Measurements from ENCODE around the gene HSPB2.
"Not testable (repeated sequence)": the region's sequence is repeated elsewhere in the genome, so short reads cannot be mapped to it uniquely, and the experiment has no call there.

Gene HSPB2, protein sequence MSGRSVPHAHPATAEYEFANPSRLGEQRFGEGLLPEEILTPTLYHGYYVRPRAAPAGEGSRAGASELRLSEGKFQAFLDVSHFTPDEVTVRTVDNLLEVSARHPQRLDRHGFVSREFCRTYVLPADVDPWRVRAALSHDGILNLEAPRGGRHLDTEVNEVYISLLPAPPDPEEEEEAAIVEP

DNA sequence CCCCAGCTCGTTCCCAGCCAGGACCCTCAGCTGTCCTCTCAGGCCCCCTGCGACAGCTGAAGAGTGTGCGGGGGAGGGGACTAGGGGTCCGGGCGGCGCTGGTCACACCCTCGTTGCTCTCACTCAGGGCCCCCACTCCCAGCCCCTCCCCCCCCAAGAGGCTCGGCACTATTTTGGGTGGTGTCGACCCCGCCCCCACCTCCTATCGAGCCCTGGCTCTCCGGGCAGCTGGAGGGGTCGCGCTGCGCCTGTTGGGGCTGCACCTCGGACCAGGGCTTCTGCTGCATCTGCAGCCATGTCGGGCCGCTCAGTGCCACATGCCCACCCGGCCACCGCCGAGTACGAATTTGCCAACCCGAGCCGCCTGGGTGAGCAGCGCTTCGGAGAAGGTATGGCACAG lies at the start of gene HSPB2:
TSS of gene HSPB2 (plus strand) at position 200 of the 400 bp plus-strand sequence. CDS start at position 296, 96 bp downstream.
- no peak for DNase-seq

DNA sequence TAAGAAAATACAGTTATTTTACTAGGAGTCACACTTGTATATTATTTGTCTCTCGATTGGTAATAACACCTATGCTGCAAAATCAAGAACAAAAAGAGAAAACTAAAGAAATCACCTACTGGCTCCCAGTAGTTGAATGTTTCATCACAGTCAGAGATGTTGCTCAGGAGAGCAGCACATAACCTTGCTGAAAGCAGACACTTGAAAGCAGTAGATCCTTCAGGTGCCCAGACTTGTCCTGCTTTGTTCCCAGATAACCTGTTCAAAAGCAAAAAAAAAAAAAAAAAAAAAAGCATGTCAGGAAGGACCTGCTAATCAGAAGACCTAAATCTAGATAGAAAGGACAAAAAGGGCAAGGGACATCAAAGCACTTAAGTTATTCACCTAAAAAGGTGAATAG lies 42.4 kb upstream of the HSPB2 start:
- no peak for DNase-seq

DNA sequence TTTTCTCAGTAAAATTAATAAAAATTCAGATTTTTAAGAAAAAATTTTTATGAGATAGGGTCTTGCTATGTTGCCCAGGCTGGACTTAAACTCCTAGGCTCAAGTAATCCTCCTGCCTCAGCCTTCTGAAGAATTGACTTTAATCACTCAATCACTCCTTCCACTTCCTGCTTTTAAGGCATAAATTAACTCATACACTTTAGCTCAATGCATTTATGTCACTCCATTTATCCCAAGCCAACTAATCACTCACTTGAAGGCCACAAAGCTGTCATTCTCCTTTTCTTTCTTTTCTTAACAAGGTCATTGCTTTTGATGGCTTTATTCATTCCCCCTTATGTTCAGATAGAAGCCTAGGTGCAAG lies 42.0 kb upstream of the HSPB2 start:
- no peak for DNase-seq

DNA sequence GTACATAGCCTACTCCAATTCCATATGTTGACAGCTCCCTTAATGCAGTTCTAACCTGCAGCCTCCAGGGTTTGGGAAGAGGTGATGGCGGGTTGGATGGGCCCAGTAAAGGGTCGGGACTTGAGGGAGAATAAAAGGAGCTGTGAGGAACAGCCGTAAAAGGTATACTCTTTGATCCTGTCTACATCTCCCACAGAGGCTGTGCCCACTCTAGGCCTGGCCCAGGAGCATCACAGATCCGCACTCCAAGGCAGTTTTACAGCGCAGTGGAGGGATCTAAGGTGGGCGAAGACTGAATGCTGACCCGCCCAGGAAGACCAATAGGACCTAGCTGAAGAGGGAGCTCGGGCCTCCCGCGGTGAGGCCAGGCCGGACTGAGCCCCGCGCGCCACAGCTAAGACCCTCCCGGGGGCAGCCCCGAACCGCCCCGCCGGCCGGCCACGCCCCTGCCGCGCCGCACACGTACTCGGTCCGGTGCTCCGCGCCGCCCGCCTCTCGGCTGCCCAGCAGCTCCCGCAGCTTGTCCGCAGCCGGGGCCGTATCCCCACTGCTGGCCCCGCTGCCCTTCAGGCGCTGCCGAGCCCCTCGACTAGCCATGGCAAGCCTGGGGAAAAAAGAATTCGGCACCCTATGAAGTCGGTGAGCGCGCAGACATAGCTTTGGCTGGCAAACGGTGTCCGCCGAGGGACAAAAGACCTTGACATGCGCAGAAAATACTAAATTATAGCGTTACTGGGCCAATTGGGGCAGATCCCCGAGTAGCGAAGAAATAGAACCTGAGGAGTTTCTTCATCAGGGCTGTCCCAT lies 41.4 kb upstream of the HSPB2 start, which contains the start of gene ALG9:
TSS of gene ALG9 (minus strand) at position 696 of the 807 bp plus-strand sequence. CDS start at position 597, 99 bp downstream.
- DNase-seq: no peak

DNA sequence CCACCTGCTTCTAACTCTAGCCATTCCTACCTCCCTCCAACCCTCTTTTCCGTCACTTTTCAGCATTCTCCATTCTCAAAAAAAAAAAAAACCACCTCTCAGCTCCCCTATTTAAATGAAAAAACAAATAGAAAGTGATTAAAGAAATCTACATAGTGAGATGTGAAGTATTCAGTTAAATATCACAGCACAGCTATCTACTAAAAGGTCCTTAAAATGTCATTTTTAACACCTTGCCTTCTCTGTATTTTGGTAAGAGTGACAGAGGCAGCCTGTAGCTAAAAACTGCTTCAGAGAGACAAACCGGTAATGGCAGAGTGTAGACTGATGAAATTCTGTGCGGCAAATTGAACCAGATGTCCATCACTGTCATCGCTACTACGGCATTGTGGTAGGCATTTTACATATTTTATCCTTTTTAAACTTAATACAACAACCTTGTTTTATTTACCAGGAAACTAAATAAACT lies 40.8 kb upstream of the HSPB2 start:
- DNase-seq: no peak

DNA sequence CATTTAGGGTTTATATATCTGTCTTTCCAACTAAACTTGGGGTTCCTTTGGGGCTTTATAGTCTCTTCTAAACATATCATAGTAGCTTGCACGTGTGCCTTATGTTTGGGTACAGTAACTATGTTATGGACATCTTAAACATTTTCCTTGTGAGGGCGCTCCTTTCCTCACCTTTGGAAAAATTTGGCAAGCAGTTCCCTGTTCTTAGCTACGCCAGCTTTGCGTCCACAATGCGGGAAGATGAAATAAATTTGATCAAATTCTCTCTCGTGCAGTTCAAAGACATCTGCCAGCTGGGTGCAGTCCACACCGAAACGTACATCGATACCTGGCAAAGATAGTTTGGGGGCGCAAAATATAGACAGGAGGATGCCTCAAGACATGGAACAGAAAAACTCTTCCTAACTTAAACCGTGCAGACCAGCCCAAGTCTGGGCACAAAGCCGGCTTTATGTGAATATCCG lies 34.1 kb upstream of the HSPB2 start:
- no peak for DNase-seq

DNA sequence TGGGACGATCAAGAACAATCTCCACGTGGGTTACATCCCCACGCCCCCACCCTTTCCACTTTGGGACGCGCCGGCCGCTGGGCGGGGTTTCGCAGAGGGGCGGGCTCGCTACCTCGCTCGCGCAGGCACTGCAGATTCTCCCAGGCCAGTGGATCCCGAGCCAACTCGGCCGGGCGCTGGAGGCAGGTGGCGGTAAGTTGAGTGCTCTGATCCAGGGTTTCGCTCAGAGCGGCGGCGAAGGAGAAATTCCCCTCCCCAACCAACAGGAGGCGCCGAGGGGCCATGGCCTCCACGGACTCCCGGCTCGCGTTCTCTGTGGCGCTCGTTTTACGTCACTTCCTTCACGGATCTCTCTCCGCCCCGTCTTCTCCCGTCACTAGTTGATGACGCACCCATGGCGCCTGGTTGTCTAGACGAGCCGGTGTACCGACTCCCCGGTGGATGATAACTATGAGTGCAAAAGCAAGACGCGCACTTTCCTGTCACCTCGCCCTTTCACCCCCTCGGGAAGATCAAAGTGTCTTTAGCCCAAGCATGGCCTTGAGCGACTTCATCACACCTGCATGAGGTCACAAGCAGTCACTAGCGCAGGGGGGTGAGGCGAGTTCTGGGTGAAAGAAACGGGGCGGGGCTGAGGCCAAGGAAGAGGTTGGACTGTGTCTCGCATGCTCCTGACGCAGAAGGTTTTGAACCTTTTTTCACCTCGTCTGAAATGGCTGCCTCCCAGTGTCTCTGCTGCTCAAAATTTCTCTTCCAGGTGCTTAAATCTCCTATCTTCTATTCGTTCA lies 33.5 kb upstream of the HSPB2 start, which contains the start of the genes CFAP68 and FDXACB1:
TSS of gene CFAP68 (plus strand) at position 693 of the 788 bp plus-strand sequence. CDS start at position 713, 20 bp downstream.
TSS of gene FDXACB1 (minus strand) at position 317 of the 788 bp plus-strand sequence. CDS start at position 284, 33 bp downstream.
- peak; percentile 88 for DNase-seq

DNA sequence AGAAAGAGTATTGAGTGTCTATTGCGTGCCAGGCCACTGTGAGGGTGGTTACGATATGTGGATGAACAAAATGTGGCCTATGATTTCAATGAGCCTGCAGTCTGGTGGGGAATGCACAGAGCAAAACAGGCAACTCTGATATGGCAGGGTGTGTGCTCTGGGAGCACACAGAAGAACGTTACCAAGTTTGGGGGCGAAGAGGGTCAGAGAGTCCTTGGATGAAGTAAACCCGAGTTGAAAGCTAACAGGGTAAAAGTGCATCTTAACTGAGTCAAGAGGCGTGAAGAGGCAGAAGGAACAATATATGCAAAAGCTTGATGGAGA lies 32.9 kb upstream of the HSPB2 start:
- DNase-seq: no peak

DNA sequence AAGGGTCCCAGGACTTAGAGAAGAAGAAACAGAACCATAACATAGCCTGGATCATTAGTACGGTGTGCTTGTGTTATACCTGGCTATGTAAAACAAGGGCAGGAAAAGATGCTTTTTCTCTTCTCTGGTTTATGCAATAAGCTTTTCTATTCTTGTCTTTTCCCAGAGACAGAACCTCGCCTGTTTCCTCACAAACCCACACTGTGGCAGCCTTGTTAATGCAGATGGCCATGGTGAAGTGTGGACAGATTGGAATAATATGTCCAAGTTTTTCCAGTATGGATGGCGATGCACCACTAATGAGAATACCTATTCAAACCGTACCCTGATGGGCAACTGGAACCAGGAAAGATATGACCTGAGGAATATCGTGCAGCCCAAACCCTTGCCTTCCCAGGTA lies 30.3 kb upstream of the HSPB2 start:
- no peak for DNase-seq

DNA sequence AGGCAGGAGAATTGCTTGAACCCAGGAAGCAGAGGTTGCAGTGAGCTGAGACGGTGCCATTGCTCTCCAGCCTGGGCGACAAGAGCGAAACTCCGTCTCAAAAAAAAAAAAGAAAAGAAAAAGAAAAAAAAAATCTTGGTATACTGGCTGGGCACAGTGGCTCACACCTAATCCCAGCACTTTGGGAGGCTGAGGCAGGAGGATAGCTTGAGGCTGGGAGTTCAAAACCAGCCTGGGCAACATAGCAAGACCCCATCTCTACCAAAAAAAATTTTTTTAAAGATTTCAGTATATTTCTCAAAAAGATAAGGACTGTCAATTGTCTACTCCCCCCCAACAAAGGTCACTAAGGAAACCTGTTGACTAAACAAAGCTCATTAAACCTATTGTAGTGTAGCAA lies 27.5 kb upstream of the HSPB2 start:
- not testable (repeated sequence) for DNase-seq

DNA sequence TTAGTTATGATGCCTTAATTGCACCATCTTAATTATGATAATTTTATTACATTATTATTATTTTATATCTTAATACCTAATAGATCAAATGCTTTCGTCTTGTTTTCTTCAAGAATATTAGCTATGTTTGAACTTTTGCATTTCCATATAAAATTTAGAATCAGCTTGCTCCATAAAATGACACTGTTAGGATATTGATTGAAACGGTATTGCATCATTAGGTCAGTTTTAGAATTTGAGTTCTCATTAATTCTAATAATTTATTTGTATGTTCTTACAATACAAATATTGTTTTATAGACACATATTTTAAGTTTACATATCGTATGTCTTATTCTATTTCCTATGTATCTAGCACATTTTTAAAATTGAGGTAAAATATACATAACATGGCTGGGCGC lies 26.5 kb upstream of the HSPB2 start:
- DNase-seq: no peak

DNA sequence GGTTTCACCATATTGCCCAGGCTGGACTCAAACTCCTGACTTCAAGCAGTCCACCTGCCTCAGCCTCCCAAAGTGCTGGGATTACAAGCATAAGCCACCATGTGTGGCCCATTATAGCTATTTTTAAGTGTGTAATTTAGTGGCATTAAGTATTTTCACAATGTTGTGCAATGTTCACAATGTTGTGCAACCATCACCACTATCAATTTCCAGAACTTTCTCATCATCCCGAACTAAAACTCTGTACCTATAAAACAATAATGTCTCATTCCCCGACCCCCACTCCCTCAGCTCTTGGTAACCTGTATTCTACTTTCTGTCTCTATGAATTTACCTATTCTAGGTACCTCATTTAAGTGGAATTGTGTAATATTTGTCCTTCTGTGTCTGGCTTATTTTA lies 25.7 kb upstream of the HSPB2 start:
- no peak for DNase-seq

DNA sequence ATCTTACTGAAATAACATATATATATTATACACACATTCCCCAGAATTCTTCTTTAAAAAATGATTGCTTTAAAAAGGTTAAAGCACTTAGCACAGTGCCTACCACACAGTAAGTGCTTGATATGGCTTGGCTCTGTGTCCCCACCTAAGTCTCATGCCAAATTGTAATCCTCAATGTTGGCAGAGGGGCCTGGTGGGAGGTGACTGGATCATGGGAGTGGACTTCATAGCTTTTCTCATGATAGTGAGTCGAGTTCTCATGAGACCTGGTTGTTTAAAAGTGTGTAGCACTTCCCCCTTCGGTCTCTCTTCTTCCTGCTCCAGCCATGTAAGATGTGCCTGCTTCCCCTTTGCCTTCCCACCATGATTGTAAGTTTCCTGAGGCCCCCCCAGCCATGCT lies 7.1 kb upstream of the HSPB2 start:
- DNase-seq: no peak

DNA sequence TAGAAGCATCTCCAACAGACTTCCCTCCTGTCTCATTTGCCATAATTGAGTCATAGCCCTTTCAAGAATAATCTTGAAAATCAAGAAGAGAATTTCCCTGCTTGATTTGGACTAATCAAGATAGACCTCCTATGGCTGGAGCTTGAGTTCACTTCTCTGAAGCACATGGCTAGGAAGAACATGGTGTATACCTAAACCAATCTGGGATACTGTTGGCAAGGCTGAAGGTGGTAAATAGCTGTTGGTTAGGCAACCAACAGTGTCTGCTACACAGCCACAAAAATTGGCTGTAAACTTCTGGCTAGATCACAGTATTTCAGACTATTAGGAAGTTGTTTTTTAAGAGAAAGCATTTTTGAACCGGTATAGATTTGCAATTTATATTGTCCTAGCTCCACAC lies 5.9 kb upstream of the HSPB2 start:
- DNase-seq: no peak

DNA sequence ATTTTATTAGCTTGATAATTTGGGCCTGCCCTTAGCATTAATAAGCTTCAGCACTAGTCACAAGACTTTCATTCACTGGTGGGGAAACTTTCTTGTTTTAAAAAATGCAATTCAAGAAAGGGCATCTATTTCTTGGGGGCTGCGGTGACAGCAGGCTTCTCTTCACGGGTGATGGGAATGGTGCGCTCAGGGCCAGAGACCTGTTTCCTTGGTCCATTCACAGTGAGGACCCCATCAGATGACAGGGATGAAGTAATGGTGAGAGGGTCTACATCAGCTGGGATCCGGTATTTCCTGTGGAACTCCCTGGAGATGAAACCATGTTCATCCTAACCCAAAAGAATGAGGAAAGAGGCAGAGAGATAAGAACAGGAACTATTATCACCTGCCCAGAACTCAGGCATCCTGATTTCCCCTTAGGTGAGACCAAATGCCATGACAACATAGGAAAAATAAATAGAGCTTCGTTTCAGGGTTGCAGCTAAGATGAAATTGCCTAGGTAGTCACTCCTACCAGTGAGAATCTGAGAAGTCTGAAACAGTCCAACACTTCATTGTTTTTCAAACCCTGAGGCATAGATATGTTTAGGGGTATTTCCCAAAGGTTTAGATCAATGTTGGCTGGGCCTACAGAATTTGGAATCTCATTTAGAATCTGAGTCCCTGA lies 3.8 kb upstream of the HSPB2 start:
- no peak for DNase-seq

DNA sequence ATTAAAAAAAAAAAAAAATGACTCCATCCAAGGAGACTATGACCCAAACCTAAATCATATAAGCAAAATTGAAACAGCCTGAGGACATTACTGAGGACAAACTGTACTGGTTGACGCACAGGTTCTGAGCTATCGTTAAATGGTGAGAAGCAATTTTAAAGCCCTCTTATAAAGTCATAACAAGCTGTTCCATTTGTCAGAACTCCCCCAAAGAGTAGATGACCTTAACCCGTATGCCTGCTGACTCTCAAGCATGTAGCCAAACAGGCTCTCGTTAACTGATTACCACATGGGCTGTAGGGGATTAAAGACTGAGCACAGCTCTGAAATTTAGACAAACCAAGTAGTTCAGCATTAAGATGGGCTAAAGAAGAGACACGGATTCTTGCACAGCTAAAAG lies 3.2 kb upstream of the HSPB2 start:
- no peak for DNase-seq

DNA sequence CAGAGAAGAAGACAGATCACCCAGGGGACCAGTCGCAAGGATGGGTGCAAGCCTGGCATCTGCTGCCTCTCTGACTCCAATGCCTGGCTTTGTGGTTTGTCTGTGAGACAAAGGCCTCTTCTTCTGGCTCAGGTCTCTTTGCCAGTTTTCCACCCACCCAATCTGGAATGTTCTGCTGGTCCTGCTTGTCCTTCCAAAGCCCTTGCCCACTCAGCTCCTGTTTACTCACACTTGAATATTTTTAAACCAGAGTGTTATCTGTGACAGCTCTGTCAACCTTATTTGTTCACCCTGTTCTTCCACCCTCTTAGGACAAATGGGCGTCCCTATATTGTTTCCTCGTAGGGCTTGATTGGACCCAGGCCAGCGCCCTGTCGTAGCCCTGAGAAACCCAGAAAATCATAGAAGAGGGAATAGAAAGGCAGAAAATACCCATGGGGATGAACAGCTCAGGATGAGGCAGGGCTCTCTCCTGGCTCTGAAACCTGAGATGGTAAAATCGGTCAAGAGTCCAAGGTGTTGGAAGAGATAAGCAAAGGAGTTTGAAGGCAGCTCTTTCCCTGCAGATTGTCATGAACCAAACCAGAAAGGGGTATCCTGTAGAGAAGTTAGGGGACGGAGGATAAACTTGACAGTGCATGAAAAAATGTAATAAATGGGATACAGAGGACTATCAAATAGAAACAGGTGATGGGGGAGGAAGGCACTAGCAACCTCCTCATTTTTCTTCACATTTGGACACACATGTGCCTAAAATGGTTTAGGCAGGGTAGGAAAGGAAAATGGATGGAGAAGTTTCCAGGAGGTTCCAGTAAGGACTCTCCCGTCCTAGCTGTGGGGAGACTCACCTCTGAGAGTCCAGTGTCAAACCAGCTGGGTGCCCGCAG lies 1.6 kb upstream of the HSPB2 start:
- DNase-seq: no peak

DNA sequence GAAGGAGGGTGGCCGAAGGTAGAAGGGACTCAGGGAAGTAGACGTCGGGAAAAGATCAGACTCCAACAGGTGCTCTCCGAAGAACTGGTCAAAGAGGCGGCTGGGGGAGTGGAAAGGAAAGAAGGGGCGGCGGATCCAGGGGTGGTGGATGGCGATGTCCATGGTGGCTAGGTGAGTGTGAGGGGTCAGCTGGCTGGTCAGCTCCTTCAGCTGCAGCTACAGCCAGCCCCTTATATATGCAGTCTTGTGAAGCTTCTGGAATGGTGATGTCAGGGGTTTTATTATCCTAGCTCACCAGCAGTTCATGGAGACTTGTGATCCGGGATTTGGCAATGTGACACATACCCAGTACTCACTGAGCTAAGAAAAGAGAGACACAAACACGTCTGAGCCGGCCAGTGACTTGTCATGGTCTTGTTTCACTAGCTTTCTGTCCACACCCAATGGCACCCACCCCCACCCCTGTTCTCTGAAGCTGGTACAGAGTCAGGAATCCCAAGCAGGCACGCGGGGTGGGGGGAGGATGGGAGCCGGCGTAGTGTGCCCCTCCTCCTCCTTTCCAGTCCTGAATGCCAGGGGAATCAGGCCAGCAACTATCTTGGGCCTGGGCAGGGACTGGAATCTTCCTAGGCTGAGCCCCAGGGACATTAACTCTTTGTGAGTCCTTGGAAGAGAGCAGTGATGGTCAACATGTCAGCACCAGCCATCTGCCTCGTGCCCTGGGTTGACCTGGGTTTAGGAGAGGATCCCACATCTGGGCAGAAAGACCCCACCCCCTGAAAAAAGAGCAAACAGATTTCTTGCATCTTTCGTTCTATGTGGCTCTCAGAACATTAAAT lies 752 bp upstream of the HSPB2 start, which contains the start of gene CRYAB:
TSS of gene CRYAB (minus strand) at position 208 of the 839 bp plus-strand sequence. CDS start at position 162, 46 bp downstream.
- no peak for DNase-seq

DNA sequence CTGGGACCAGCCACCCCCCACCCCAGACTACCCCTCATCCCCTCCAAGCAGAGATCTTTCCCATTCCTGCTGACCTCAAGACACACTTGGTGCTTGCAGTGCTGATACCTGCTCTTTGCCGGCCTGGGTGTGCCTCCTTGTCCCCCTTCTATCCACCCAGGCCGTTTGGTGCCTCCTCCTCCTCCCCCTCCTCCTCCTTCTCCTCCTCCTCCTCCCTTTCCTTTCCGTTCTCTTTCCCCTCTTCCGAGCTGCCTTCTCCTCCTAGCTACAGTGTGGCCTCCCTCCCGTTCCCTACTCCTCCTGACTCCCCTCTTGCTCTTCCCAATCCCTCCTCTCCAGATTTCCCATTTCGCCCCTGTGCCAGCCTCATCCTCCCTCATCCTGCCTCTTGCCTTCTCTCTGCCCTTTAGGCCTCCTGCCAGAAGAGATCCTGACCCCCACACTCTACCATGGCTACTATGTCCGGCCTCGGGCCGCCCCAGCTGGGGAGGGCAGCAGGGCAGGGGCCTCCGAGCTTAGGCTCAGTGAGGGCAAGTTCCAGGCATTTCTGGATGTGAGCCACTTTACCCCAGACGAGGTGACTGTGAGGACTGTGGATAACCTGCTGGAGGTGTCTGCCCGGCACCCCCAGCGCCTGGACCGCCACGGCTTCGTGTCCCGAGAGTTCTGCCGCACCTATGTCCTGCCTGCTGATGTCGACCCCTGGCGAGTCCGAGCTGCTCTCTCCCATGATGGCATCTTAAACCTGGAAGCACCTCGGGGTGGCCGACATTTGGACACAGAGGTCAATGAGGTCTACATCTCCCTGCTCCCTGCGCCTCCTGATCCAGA lies 712 bp downstream of the HSPB2 start:
- no peak for DNase-seq

DNA sequence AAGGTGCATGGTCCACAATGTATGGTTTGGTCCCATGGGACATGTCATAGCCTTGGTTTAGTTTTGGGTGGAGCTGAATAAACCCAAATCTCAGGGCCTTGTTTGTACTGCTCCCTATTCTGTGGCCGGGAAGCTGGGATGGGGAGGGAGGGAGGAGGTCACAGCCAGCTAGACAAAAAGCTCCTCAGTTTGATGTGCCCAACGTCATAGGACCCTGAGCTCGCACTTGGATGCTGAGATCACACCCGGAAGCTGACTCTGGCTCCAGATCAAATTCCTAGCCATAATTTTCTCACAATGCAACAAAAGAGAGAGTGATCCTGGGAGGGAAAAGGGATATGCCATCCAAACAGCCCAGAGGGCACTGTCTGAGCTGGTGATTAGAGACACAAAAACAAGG lies 1.5 kb downstream of the HSPB2 start:
- no peak for DNase-seq

Measured in NCI-H187 treated with DMSO at 0.1 percent for 48 hours (cell line).